Measurements from ENCODE around the gene VEGFA.

- no peak for TF ChIP-seq CTCF (conservative IDR thresholded peaks at IDR 0.05; ENCODE audit: low read depth, low read length)
- TF ChIP-seq EZH2 (IDR thresholded peaks at IDR 0.05; ENCODE audit: borderline replicate concordance, low read depth, low read length, poor library complexity, severe bottlenecking) = no peak
These were observed 60.8 kb downstream of the VEGFA start for GRCh38 chr6:43830775-43831174.

All from A673 (cell line).